ENCODE results near the gene DNASE2. TPM values are rescaled to one million over a fixed set of nuclear protein-coding genes. Genes with fewer than 3 reads are reported as not detected.
"Not testable (repeated sequence)": the region's sequence is repeated elsewhere in the genome, so short reads cannot be mapped to it uniquely, and the experiment has no call there.

The DNASE2 gene, protein sequence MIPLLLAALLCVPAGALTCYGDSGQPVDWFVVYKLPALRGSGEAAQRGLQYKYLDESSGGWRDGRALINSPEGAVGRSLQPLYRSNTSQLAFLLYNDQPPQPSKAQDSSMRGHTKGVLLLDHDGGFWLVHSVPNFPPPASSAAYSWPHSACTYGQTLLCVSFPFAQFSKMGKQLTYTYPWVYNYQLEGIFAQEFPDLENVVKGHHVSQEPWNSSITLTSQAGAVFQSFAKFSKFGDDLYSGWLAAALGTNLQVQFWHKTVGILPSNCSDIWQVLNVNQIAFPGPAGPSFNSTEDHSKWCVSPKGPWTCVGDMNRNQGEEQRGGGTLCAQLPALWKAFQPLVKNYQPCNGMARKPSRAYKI
- 10 to 100 TPM; 19.9 to 23.6 TPM for total RNA-seq
- long read RNA-seq, transcript DNASE2-201 (6 exons, 1,955 nt) = major isoform, 26 of 39 reads
- long read RNA-seq, partial matches to known transcripts = 10 of 39 reads
- long read RNA-seq, other reads (novel, unspliced or antisense) = 3 of 39 reads

DNA sequence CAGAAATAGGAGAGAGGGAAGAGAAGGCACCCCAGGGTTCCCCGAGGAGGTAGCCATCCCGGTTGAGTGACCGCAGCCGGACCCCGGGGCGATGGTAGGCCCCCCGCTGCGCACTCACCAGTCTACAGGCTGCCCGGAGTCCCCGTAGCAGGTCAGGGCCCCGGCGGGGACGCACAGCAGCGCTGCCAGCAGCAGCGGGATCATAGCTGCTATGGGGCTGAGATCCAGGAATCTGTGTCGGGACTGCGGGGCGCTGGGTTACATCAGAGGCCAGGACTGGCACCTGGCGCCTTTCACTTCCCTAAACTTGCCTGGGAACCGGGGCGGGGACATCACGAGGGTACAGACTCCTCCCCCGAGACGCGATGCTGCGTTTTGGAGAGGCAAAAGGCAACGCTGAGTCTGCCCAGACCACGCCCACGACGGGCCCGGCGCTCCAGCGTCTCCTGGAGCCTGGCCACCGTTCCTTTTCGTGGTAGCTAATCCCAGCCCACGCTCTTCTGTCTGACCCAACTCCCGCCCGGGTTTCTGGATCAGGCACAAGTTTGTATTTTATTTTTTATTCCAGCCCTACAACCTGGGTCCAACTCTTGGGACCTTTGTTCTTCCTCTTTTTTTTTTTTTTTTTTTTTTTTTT lies at the start of gene DNASE2:
Gene DNASE2 (minus strand): TSS at position 278 of the 637 bp plus-strand sequence. CDS start 74 bp downstream, at position 204.
- peak; percentile 96 to 98 for ATAC-seq
- intact Hi-C loops (cut with DNase I) = no loop called here
- DNase-seq = peak; percentile 97

- DNase-seq (no peak), ATAC-seq (no peak)
- intact Hi-C loops (cut with DNase I) = no loop called here
These were observed 48.9 kb upstream of the DNASE2 start for GRCh38 chr19:12930002-12930645.

- no peak for DNase-seq
- intact Hi-C loops (cut with DNase I) = no loop called here
- ATAC-seq = no peak
These were observed 43.5 kb upstream of the DNASE2 start for GRCh38 chr19:12924621-12925310.

GRCh38 chr19:12922959-12923358 lies 41.7 kb upstream of the DNASE2 start:
- no peak for ATAC-seq
- intact Hi-C loops (cut with DNase I) = no loop called here

DNA sequence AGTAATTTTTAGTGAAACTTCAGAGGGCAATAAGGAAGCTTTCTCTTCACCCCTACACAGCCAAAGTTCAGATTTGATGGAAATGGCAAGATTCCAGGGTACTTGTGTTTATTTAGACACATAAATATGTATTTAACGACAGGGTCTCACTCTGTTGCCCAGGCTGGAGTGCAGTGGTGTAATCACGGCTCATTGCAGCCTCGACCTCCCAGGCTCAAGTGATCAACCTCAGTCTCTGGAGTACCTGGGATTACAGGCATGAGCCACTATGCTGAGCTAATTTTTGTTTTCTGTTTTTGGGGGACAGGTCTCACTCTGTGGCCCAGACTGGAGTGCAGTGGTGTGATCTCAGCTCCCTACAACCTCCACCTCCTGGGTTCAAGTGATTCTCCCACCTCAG lies 39.8 kb upstream of the DNASE2 start:
- DNase-seq (no peak), ATAC-seq (no peak)
- intact Hi-C loops (cut with DNase I) = no loop called here

More at GRCh38 chr19:12922959-12923358, 41.7 kb upstream of the DNASE2 start:
- no peak for DNase-seq

DNA sequence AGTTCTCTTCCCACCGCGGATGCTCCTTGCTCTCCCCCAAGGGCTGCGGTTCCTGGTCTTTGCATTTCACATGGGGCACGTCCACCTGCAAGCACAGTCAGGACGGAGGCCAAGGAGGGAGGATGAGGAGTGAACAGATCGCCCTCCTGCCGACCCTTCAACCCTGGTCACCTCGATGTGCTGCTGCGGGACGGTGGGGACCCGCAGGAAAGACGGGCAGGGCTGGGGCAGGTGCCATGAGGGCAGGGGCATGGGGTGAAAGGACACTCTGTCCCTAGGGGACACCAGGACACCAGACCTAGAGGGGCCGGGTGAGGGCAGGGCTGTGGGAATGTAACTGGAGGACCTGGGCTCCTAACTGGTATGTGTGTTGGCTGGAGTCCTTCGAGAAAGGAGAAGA lies 37.0 kb upstream of the DNASE2 start:
- DNase-seq (no peak), ATAC-seq (no peak)
- intact Hi-C loops (cut with DNase I) = no loop called here

GRCh38 chr19:12915860-12916259 lies 34.6 kb upstream of the DNASE2 start:
- DNase-seq, ATAC-seq: not testable (repeated sequence)

GRCh38 chr19:12913851-12914690 lies 32.8 kb upstream of the DNASE2 start:
- DNase-seq (no peak), ATAC-seq (peak in 1 of 2 donors; percentile 13)
- intact Hi-C loops (cut with DNase I) = no loop called here

More at GRCh38 chr19:12915860-12916259, 34.6 kb upstream of the DNASE2 start:
- intact Hi-C loops (cut with DNase I) = not testable (repeated sequence)

GRCh38 chr19:12913011-12913561 lies 31.8 kb upstream of the DNASE2 start:
- peak; percentile 86 to 96 for ATAC-seq
- intact Hi-C loops (cut with DNase I) = no loop called here
- DNase-seq = peak; percentile 79

- DNase-seq (no peak), ATAC-seq (peak in 1 of 2 donors; percentile 1)
- intact Hi-C loops (cut with DNase I) = no loop called here
These were observed 31.3 kb upstream of the DNASE2 start for GRCh38 chr19:12912571-12912970.

DNA sequence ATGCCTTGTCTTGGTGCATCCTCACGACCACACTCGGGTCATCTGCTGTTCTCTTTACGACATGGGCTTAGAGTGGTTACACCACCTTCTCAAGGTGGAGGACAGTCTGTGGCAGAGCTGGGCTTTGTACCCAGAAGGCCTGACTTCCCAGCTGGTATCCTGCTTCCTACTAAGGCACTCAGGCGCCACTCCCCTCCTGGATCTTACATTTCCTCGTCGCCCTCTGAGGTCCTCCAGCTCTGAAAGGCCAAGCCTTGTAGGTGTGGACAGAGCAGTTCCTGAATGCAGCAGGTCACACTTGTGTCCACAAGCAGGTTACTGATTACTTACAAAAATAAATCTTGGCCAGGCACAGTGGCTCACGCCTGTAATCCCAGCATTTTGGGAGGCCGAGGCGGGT lies 25.9 kb upstream of the DNASE2 start:
- ATAC-seq (no peak), DNase-seq (no peak)
- intact Hi-C loops (cut with DNase I) = no loop called here

- ATAC-seq (no peak), DNase-seq (no peak)
- intact Hi-C loops (cut with DNase I) = no loop called here
These were observed 18.8 kb upstream of the DNASE2 start for GRCh38 chr19:12899891-12900518.

- DNase-seq (no peak), ATAC-seq (no peak)
- intact Hi-C loops (cut with DNase I) = no loop called here
These were observed 15.2 kb upstream of the DNASE2 start for GRCh38 chr19:12896460-12896859.

DNA sequence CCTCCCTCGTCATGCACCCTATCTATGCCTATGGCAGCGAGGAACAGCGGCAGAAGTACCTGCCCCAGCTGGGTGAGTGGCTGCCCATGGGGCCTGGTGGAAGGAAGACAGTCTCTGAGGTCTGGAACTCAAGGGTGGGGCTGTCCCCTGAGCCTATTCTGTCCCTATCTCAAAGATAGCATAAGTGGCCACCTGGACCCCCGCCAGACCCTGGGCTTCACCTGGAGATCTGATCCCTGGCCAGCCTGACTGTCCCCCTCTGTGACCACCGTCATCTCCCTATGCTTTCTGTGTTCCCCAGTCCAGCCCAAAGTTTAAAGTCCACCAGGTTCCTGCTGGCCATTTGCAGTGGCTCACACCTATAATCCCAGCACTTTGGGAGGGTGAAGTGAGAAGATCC lies 12.3 kb upstream of the DNASE2 start:
- intact Hi-C loops (cut with DNase I) = no loop called here
- DNase-seq (no peak), ATAC-seq (no peak)

DNA sequence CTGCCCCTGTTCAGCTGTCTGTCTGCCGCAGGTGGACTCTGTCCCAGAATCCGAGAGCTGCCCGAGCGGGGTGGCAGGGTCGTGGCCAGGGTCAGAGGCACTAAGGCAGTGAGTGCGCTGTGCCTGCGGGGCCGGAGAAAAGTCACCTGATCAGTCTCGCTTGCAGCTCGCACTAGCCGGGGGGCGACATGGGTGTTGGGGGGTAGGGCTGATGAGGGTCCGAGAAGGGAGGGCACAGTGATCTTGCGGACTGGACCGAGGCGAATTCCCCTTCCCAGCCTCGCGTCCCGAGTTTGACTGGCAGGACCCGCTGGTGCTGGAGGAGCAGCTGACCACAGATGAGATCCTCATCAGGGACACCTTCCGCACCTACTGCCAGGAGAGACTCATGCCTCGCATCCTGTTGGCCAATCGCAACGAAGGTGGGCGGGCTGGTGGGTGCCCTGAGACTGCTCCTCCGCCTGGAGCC lies 10.3 kb upstream of the DNASE2 start:
- DNase-seq = no peak
- intact Hi-C loops (cut with DNase I) = no loop called here
- ATAC-seq = no peak

DNA sequence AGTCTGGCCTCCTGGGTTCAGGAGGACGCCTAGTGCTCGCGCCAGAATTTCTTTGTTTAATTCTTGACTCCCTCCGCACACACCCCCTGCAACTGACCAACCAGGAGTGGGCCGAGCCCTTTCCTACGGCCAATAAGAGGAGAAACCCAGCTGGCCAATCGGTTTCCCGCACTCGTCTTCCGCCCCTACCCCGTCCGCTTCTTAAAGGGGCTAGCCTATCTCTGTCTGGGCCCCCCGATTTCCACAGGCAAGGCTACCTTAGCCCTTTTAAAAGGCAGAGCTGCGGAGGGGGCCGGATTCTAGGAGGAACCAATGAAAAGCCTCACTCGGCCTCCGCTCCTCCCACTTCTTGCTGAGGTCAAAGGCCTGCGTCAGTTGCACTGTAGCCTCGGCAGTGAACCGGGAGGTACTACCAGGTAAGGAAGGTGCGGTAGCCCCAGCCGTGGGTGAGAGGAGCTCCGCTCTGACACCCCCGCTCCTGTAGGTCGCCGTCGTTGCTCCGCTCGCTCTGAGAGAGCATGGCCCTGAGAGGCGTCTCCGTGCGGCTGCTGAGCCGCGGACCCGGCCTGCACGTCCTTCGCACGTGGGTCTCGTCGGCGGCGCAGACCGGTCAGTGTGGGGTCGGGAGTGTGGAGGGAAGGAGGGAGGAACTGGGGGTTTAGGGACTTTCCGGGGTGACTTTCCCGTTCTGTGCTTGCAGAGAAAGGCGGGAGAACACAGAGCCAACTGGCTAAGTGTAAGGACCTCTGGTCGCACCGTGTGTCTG lies 9.7 kb upstream of the DNASE2 start, which contains the start of gene GCDH:
Gene GCDH (plus strand): TSS at position 374 of the 766 bp plus-strand sequence. CDS start 145 bp downstream, at position 519.
- DNase-seq (peak; percentile 98), ATAC-seq (peak; percentile 99)
- intact Hi-C loops (cut with DNase I) = no loop called here

Data from left cardiac atrium (tissue), 4 donors.